ENCODE results near the gene ABCA2.

- TF ChIP-seq CTCF (IDR thresholded peaks at IDR 0.05) (no peak), POLR2A (IDR thresholded peaks at IDR 0.05) (no peak)
Measured at GRCh38 chr9:136978073-136978864, 49.8 kb downstream of the ABCA2 start.
